NOMO-1 treated with dmso at 0.1 percent for 144 hours (cell line): ENCODE results near the gene BEX4.
A peak's percentile ranks its signal among the peaks of the same experiment; 100 is the strongest.

ENCODE experiments used
- DNase-seq: peaks from one replicate; lab custom pipeline; 2025; ENCODE audit not compliant: unreplicated experiment; lab: John Stamatoyannopoulos, UW

Gene BEX4

GRCh38 chrX:103236296-103236695 is 21.4 kb downstream of the BEX4 start:
- DNase-seq = no peak

DNA sequence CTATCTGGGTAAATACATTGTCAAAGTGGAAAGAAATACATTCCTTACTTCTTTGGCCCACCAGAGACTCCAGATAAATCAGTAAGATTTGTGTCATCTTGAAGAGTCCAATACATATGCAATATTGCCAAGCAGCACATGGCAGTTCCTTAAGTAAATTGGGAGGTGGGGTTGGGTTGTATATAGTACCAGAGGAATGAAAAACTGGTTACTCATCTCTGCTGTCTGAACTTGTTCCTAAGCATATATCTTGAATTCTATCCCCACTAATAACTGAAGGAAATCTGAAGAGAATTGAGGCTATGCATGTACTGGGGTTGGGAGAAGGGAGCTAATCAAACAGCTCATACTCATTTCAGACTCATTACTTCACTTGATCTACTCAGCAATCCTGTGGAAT is 25.2 kb downstream of the BEX4 start:
- no peak for DNase-seq

DNA sequence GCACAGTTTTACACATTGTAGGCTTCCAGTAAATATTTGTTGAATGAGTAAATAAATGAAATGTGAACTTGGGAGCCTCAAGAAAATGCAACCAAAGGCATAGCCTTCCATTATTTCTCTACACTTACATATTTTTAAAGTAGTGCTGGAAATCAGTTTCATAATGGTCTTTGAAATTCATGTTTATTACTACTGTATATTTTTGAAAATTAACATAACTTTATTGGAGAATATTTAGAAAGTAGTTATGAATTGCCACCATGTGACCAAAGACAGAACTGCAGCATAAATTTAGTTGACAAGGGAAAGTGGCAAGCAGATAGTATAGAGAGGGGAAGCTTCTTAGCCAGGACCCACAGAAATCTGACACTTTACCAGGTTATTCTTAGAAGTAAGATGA is 33.6 kb downstream of the BEX4 start:
- DNase-seq = no peak

GRCh38 chrX:103249805-103250204 is 34.9 kb downstream of the BEX4 start:
- DNase-seq = no peak

DNA sequence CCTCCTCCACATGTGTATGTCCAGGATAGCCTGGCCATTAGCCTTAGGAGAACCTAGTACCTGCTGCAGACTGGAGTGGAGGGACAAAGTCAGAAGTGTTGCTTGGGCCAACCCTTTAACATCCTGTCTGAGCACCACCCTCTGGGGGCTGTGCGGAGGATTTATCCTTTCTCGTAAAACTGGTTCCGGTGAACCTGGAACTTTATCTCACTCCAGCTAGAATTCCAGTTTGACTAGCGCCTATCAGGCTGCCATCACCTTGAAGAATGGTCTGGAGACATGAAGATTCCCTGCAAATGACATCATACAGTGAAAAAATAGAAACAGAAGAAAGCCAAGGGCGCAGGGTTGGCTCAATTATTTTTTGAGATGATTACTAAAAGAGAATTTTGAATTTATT is 36.1 kb downstream of the BEX4 start:
- no peak for DNase-seq

DNA sequence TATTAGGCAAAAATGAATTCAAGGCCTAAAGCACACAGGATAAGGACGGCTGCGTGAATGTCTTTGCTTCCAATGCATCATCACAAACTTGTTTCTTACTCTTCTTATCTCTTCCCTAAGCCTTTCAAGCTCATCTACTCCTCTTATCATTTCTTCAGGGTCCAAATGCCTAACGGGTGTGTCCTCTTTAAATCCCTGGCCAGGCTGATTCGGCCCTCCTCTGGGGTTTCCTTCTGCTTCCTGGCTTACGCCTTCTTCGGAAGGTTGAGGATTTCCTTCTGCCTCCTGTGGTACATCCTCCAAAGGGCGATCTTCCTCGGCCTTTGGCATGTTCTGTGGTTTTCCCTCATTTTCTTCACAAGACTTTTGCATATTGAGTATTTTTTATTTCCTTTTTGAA is 38.7 kb downstream of the BEX4 start:
- DNase-seq = no peak

GRCh38 chrX:103254171-103254824 is 39.4 kb downstream of the BEX4 start:
- no peak for DNase-seq

DNA sequence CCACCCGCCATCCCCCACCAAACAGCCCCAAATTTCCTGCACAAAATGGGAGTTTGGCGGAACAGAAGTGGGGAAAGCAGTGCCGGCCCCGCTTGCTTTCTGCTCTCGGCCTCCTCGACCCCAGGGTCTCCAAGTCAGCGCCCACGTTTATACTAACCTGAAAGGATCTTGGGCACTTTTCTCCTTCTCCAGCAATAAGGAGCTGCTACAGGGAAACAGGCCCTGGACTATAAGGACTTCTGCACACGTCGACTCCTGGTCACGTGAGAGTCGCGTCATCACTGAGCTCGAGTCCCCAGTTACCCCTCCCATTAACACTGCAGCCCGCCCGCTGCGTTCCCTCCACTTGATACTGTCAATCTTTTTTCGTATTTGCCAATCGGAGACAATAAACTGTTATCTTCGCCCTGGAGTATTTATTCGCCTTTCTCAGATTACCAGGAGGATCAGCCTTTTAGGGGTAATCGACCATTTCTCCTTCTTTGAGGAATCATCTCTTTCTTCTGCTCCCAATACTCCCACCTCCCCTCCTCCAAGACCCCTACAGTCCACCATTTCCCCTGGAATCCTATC is 40.1 kb downstream of the BEX4 start, which contains the start of gene TCEAL8:
TSS of gene TCEAL8 (minus strand) at position 235 of the 573 bp plus-strand sequence. CDS start 1,176 bp downstream, outside the sequence.
- peak; percentile 73 for DNase-seq

DNA sequence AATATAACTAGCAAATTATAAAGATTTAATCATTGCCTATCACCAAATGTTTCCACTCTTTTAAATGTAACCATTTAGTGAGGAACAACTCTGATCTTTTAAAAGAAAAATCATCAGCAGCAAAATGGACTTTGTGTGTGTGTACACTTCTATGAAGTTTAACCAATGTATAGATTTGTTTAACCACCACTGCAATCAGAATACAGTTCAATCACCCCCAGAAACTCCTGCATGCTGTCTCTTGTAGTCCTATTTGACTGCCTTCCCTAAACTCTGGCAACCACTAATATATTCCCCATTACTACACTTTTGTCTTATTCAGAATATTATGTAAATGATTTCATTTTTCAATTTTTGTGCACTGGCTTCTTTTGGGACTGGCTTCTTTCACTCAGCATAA is 41.7 kb downstream of the BEX4 start:
- DNase-seq = no peak

GRCh38 chrX:103258275-103258674 is 43.4 kb downstream of the BEX4 start:
- no peak for DNase-seq
